Ovary (tissue), 3 donors: Measurements from ENCODE around the gene MYBL2.
"Not testable (repeated sequence)": the region's sequence is repeated elsewhere in the genome, so short reads cannot be mapped to it uniquely, and the experiment has no call there.

ENCODE experiments used
- CTCF ChIP-seq, 3 donors: fragments of 450-650 bp in 2 of 3; fragments of 200-600 bp in 1 of 3; IDR thresholded peaks; one replicate each; pipeline versions ENCODE4 v1.5.1 to v1.8.0; 2016 to 2022; ENCODE audit warnings: antibody characterized with exemption in 3 of 3, mild to moderate bottlenecking in 1 of 3
- POLR2A ChIP-seq: fragments of 450-650 bp; IDR thresholded peaks from one replicate; pipeline ENCODE4 v1.6.1; 2017; ENCODE audit warnings: antibody characterized with exemption, mild to moderate bottlenecking, moderate library complexity
- donor health status: DM: no; HTN: no; CAD: no.

- TF ChIP-seq CTCF (IDR thresholded peaks at IDR 0.05); POLR2A: not testable (repeated sequence)
These were observed 11.7 kb upstream of the MYBL2 start for GRCh38 chr20:43655176-43655575.
